HG02884 (cell line): ENCODE measurements around the gene CAB39.
"Not testable (repeated sequence)": the region's sequence is repeated elsewhere in the genome, so short reads cannot be mapped to it uniquely, and the experiment has no call there.

Experiments
- ATAC-seq: cut with Tn5 transposase; IDR thresholded peaks from one replicate; pipeline ENCODE4 v1.9.1; 2021; ENCODE audit warnings: mild to moderate bottlenecking, moderate library complexity; ENCODE audit not compliant: unreplicated experiment

CAB39 gene

DNA sequence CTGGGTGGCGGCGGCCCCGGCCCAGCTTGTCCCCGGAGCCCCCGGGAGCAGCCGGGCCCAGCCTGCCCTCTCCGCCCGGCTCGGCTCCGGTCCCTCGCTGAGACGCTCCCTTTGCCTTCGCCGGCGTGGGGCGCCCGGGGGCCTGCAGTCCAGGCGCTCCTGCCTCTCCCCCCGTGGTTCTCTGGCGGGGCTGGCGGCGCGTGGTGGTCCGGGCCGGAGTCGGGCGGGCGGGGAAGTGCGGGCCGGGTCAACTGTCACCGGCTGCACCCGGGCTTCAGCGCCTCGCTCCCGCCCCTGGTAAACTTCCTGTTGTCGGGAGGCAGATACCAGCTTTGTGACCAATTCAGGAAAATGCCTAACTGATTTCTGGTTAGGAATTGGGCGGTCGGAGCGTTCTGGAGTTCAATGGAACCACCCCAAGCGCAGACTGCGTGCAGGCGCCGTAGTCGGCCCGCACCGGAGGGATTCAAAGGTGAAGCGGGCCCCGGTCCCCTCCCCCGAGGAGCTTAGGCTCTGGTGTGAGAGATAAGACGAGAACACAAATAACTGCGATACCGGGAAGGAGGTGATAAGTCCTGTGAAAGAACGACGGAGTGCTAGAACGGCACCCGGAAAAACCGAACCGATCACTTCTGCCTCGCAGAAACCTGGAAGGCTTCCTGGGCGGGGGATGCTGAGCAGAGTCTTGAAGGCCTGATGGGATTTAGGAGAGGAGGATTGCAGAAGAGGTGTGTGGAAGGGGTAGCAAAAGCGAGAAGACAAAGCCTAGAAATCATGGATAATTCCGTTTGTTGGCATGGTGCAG is 891 bp downstream of the CAB39 start:
- peak; percentile 10 for ATAC-seq

DNA sequence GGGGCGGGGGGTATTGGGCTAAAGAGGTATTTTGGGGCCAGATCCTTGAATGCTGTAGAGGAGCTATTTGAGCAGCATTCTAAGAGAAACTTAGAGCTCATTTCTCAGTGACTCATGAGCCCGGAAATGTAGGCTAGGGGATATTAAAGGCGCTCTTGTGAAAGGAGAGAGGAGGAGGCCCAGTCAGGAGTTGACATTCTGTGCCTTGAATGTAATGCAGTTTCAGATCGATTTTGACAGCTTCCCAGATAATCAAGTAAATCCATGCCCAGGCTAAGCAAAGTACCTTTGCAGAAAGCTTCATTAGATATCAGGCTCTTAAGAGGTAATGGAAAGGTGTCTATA is 1.5 kb downstream of the CAB39 start:
- ATAC-seq: peak; percentile 35

DNA sequence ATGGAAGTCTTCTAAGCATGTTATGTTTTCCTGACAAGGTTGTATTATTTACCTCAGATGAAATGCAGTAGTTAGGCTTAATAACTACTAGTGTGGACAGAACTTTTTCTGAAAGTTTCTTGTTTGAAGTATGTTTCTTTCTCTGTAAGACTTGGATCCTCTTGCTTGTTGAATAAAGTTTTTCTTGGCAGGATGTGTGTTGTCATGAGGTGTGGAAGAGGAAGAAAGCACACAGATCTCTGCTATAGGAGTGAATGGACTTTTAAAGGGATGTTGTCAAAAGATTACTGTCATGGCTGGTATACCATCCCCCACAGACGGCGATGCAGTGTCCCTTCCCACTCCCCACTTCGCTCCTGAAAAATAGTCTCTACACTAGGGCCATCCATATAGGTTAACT is 2.6 kb downstream of the CAB39 start:
- ATAC-seq: no peak

DNA sequence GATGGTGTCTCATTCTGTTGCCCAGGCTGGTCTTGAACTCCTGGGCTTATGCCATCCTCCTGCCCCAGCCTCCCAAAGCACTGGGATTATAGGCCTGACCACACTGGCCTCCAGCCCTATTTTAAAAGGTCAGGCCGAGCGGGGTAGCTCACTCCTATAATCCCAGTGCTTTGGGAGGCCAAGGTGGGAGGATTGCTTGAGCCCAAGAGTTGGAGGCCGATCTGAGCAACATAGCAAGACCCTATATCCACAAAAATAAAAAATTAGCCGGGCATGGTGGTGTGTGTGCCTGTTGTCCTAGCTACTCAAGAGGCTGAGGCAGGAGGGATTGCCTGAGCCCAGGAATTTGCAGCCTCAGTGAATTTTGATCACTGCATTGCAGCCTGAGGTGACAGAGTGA is 3.9 kb downstream of the CAB39 start:
- no peak for ATAC-seq

DNA sequence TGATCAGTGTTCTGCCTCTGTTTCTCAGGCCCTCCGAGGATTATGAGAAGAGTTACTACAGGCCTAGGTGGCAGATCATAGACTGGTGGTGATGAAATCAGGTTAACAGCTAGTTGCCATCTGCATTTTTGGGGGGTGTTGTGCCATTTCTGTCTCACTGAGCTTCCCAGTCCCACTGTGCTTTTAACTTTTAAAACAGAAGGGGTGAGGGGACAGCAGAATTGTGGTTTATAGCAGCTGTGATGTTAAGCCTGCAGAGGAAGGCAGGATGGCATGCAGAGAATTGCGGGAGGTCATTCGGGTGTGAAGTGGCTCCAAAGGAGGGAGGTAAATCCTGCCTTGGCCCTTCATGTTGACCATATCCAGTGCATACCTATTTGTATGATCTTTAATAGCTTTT is 5.0 kb downstream of the CAB39 start:
- ATAC-seq: no peak

DNA sequence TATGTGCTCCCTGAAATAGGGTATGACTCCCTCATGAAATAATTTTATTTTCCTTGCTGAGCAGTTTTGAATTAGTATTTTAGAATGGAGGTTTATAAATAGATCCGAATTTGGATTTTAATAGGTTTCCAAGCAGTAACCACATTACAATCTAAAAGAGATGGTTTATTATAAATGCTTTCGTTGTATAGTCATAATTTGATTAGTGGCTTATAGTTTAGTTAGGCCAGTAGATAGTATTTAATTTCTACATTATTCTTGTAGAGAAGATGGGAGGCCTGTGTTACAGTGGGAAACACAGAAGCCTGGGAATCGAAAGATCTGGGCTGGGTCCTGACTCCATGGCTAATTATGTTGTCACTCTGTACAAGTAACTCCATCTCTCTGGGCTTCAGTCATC is 6.7 kb downstream of the CAB39 start:
- ATAC-seq: no peak

DNA sequence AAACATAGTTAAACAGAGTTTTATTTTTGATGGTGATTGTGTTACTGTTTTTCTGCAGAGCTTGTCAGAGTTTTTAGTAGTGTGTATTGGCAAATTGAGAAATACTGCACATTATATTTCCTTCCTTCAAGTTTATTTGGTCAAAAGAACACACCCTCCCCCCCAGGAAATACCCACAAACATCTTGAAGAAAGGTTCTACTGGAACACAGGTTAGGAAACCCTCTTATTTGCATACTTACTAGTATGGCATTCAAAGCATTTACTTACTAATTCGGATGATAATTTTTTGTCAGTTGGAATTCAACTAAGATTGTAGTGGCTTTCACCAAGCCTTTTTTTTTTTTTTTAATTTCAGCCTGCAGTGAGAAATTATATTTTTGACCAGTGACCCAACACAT is 9.1 kb downstream of the CAB39 start:
- ATAC-seq: peak; percentile 51

DNA sequence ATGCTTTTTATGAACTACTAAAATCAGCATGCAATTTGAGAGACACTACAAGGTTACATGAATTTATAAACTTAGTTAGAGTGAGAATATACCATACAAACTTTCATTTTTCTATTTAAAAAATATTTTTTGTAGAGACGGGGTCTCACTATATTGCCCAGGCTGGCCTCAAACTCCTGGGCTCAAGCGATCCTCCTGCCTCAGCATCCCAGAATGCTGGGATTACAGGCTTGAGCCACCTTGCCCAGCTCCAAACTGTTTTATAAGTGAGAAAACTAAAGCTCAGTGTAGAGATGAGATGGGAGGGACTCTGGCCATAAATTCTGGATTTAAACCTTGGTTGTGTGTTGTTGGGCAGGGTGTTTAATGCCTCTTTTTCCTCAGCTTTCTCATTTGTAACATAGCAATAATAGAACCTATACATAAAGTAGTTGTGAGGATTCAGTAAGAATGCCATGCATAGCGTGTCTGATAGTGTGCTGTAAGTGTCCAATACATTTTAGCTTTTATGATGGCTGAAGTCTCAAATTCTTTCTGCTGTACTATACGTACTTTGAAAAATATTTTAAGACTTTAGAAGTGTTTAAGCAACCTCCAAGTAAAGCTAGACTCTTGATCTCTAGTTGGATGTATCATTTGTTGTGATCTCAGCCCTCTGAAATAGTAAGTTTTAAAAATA is 9.7 kb downstream of the CAB39 start:
- no peak for ATAC-seq

DNA sequence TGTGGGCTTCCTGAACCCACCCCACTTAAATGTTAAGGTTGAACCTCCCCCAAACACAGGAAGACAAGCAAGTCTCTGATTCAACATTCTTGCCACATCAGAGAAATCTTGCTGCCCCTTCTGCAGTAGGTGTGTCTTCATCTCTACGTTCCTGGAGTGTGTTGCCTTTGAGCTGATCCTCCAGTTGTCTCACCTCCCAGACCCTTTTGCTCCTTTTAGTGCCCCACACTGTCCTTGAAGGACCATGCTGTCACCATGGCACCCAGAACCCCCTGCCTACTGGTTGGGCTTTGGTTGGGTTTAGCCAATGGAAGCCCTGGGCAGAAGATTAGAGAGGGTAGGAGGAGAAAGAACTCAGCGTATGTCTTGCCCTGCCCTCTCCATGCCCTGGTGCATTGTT is 10.7 kb downstream of the CAB39 start:
- no peak for ATAC-seq

DNA sequence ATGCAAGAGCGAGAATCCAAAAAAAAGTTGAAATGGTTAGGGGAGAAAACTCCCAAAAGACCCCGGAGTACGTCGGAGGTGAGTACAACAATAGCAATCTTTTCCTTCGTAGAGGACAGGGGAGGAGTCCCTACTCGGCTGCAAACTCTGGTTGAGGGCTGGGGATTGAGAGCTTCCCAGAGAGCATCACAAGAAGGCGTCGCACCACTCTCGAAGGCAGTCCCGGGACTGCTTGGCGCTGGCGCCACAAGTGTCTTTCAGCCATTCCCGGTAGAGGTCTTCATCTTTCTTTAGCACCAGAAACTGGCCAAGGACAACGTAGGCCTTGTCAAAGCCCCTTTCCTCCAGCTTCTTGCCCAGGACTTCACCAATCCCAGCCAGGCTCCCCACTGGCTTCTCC is 12.3 kb downstream of the CAB39 start:
- ATAC-seq: not testable (repeated sequence)

DNA sequence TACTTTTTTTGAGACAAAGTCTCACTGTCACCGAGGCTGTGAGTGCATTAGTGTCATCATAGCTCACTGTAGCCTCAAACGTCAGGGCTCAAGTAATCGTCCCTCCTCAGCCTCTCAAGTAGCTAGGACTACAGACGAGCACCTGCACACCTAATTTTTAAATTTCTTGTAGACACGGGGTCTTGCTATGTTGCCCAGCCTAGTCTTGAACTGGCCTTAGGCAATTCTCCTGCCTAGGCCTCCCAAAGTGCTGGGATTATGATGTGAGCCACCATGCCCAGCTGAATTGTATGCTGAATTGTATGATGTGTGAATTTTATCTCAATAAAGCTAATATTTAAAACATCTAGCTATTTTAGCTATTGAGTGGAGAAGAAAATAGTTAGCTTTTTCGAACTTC is 18.9 kb downstream of the CAB39 start:
- no peak for ATAC-seq

DNA sequence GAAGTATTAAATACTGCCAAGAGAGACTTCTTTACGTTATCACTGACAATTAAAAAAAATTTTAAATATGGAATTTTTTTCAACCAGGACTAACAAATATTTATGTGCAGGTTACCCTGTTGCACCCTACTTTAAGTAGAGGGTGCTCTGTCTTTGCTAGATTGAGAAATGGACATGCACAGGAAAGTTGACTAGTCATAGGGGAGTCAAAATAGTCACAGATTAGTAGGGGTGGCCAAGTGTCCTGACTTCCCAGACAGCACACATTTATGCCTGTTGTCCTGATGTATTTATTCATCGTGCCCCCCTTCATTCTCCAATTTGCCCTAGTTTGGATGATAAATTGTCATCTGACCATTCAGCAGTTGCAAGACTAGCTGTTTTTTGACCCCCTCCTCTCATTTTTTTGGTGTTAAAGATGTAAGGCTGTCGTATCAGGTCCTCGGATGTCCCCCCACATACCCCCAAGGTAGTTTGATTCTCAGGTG is 20.3 kb downstream of the CAB39 start:
- ATAC-seq: no peak

DNA sequence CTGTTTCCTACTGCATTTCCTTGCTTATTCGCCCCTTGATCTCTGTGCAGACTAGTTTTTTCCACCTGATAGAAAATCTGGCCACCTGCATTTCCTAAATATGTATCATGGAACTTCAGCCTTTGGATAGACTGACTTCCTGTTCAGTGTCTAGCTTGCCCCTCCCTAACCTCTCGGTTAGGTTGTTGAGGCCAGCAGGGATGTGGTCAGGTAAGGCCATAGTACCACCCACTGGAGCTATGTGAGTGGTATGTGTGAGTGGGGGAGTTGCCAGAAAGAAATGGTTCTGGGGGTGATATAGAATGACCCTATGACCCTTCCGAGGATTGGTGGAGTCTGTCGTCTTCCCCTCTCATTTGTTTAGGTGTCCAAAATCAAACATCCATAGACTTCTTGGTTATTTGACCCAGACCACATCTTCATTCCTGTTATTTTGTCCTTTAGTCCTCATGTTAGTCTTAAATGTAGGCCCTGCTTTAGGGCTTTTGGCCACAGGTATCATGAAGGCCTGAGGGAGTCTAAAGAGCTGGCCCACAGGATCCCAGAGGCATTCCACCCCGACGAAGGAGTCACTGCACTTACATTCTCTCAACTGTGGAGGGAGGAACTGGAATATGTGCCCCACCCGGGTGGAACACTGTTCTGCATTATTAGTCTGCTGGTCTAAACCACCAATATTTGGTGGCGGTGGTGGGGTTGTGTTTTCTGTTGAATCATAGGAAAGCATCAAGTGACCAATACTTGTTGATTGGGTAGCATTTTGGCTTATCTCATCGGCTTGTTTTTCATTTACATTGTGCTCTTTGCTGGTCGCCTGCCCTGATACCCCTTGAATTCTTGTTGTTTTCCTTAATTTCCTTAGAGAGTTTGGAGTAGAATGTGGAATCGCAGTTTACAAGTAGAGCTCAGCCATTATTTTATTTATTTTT is 21.9 kb downstream of the CAB39 start:
- ATAC-seq: no peak

DNA sequence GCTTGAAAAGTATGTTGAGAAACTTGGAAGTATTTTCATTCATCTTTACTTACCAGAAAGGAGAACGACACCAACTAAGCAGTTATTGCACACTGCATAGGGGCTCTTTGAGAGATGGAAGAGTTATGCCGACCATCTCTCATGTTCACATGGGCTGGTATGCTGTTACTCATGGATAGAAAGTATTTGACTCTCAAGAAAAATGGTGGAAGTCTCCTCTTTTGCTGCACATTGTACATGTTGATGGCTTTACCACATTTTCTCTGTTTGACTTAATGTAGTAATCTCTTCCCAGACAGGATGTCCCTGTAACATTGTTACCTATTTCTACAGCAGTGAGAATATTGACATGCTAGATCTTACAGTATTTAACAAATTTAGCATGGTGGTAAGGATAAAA is 23.2 kb downstream of the CAB39 start:
- no peak for ATAC-seq

DNA sequence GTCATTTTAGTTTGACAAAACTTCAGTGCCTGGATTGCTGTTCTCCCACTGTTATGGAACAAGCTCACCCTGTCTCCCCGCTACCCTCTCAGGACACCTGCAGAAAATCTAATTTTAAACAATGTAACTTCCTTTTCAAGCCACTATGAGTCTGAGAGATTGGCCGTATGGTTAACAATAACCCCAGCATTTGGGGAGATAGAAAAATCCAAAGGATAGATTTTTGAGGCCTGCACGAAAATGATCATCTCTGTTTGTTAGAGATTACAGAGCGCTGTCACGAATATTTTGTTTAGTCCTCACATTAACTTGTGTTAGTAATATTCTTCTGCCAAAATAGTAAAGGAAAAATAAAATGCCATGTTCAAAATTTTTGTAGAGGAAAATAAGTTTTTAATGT is 24.7 kb downstream of the CAB39 start:
- no peak for ATAC-seq

DNA sequence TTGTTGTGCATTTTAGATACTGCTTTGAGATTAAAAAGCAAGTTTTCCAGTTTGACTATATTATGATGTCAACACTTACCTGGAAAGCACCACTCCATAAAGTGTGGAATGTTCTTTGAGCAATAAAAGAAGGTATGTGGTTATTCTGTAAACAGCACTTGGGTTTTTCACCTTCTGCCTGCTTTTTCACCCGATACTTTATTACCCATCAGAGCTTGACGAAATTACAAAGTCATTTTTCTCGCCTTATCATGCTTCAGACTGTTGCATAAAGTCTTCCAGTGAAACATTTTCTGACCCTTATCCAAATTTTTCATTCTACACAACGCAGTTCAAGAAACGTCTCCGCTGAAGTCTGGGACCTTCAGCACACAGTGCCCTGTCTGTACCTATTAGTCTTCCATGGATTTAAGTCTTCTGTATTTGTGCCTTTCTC is 25.2 kb downstream of the CAB39 start:
- ATAC-seq: no peak

DNA sequence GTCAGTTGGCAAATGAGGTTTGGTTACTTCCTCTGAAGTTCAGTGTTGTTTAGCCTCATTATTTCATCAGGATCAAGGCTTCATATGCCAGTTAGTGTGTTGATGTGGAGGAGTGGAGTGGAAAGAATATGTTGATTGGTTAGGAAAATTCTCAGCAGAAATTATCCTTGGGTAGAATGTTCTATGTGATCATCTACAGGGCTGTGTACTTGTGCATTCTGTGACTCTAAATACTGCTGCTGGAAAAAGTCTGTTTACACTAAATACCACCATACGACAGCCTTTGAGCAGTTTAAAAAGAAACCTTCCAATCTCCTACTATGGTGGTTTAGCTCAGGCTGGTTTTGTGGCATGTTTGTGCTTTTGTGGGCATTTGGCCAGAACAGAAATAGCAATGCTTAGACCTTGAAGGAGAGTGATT is 25.8 kb downstream of the CAB39 start:
- ATAC-seq: no peak

DNA sequence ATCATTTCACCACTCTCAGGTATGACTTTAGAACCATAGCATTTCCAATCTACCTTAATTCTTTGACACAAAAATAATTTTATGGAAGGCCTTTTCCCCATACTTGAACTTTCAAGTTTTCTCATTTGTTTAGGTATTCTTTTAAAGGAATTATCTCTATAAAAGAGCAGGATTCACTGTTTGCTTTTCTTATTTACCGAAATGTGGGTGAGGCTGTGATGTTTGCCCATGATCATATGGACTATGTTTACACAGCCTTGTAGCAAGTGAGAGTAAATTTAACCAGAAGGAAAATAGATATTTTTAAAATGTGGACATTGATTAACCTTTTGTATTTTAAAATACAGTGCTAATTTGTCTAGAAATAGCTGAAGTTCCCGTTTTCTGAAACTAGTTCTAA is 26.3 kb downstream of the CAB39 start:
- ATAC-seq: no peak

DNA sequence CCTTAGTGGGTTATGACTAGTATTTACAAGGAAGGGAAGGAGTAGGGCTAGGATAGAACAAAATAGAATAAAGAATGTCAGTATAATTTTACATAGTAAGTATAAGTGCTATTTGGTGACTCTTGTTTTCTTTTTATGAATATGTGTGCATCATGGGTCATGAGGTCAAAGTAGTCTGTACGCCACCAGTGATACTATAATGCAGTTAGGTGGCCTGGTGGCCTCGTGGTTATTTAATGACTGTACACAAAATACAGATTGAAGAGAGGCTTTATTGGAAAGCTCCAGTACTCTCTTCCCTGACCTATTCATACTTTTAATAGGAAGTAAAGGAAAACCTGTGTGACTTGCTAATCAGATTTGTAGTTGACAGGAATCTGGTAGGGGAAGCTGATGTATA is 27.3 kb downstream of the CAB39 start:
- no peak for ATAC-seq

DNA sequence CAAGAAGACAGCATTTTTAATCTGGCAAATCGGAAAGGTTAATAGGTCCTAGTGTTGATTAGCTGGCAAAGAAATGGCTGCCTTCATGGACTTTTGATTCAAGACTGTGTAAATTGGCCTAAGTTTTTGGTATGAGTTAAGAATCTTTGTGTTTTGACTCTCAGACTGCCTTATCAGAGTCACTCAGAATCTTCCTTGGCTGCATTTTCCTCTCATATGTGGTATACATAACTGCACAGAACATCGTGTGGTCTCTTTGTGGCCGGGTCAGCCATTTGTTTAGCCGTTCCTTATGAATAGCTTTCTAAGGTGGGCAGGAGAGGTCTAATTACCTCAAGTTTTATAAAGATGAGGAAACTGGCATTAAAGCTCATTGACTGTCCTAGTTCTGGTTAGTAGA is 30.1 kb downstream of the CAB39 start:
- no peak for ATAC-seq

DNA sequence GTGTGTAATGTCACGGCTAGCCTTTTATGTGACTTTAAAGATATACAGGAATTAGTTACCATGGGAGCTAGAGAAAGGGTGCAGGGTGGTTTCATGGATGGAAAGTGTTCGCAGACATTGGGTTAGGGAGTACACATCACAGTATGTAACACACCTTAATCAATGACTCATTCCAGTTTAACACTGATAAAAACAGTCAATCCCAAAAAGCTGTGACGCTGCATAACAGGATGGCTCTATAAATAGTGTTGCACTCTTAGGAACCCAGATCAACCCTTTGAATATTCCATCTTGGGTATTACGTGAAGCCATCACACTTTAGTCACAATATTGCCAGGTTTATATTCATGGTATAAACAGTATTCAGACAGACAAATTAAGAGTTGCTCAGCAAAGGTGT is 33.6 kb downstream of the CAB39 start:
- no peak for ATAC-seq
